Activated CD4-positive, alpha-beta T cell treated with anti-CD3 and anti-CD28 coated beads, Interleukin-2, amount 50 U/mL, for 4 hours (primary cell): ENCODE measurements around the gene ESPN.
"Not testable (repeated sequence)": the region's sequence is repeated elsewhere in the genome, so short reads cannot be mapped to it uniquely, and the experiment has no call there.

Experiments
- DNase-seq, 2 experiments: peaks; one replicate each; pipeline ENCODE4 v3.0.0-alpha.2; 2020

Gene ESPN, protein sequence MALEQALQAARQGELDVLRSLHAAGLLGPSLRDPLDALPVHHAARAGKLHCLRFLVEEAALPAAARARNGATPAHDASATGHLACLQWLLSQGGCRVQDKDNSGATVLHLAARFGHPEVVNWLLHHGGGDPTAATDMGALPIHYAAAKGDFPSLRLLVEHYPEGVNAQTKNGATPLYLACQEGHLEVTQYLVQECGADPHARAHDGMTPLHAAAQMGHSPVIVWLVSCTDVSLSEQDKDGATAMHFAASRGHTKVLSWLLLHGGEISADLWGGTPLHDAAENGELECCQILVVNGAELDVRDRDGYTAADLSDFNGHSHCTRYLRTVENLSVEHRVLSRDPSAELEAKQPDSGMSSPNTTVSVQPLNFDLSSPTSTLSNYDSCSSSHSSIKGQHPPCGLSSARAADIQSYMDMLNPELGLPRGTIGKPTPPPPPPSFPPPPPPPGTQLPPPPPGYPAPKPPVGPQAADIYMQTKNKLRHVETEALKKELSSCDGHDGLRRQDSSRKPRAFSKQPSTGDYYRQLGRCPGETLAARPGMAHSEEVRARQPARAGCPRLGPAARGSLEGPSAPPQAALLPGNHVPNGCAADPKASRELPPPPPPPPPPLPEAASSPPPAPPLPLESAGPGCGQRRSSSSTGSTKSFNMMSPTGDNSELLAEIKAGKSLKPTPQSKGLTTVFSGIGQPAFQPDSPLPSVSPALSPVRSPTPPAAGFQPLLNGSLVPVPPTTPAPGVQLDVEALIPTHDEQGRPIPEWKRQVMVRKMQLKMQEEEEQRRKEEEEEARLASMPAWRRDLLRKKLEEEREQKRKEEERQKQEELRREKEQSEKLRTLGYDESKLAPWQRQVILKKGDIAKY

DNA sequence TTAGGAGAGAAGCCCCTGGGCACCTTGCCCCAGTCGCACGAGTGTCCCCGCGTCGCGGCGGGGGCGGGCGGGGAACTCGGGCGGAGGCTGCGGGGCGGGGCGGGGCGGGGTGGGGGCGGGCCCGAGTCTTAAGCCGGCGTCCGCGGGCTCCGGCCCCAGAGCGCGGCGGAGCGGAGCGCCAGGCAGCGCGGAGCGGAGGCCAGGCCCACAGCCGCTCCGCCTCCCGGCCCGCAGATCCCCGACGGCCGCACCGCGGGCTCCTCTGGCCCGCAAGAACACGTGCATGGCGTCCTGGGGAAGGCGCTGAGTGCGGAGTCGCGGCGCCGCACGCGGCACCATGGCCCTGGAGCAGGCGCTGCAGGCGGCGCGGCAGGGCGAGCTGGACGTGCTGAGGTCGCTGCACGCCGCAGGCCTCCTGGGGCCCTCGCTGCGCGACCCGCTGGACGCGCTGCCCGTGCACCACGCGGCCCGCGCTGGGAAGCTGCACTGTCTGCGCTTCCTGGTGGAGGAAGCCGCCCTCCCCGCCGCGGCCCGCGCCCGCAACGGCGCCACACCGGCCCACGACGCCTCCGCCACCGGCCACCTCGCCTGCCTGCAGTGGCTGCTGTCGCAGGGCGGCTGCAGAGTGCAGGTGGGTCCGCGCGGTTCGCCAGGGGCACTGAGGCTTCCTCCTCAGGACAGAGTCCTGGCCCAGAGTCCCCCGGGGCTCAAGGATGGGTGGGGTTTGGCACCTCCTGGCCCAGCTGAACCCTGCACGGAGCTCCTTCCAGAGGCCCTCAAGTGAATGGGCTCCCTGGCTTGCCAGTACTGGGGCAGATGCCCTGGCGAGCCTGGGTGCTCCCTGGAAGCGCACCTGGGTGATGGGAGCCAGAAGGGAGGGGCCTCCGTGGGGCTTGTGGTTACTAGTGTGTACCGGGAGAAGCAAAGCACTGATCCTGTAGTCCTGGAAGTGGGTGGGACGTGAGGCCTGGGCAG is at the start of gene ESPN:
Gene ESPN (plus strand): TSS at position 158 of the 975 bp plus-strand sequence. CDS start 180 bp downstream, at position 338.
- no peak for DNase-seq

DNA sequence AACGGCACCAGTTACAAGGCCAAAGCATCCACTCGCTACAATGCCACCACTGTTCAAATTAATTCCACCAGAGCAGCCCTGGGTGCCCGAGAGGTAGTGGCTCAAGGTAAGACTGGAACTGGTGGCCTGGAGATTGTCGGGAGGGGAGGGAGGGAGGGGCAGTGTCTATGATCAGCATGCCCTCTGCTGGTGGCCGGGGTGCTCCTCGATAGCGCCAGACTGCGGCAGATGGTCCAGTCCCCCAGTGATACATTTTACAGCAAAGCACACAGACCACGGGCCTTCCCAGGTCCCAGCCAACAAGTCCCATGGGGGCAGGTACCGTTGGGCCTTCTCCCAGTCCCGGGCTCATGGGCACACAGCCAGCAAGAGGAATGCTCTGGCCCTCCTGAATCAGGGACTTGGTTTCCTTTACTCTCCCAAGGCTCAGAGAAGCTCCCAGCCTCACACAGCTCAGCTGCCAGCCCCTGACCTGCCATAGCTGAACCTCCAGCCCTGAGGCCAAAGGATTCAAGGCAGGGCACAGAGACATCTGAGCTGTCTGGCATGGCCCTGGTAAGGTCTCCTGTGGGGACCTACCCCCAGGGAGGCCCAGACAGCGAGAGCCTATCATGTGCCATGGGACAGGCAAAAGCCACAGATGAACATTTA is 46.4 kb upstream of the ESPN start:
- no peak for DNase-seq

DNA sequence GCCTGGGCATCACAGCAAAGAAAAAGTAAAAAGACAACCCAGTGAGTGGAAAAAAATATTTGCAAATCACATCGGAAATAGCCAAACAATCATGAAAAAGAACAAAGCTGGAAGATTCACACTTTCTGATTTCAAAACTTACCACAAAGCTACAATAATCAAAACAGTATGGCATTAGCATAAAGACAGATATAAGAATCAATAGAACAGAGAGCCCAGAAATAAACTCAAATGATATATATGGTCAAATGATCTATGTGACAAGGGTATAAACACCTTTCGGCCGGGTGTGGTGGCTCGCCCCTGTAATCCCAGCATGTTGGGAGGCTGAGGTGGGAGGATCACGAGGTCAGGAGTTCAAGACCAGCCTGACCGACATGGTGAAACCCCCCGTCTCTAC is 44.5 kb upstream of the ESPN start:
- DNase-seq = no peak

DNA sequence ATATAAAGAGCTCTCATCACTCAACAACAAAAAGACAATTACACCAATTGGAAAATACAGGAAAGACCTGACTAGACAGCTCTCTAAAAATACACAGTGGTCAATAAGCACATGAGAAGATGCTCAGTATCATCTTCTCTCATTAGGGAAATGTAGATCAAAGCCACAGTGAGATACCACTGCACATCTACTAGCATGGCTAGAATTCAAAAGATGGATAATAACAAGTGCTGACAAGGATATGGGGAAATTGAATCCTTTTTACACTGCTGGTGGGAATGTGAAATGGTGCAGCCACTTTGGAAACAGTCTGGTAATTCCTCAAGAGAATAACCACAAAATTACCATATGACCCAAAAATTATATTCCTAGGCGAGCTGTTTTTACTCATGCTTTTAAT is 40.4 kb upstream of the ESPN start:
- no peak for DNase-seq

DNA sequence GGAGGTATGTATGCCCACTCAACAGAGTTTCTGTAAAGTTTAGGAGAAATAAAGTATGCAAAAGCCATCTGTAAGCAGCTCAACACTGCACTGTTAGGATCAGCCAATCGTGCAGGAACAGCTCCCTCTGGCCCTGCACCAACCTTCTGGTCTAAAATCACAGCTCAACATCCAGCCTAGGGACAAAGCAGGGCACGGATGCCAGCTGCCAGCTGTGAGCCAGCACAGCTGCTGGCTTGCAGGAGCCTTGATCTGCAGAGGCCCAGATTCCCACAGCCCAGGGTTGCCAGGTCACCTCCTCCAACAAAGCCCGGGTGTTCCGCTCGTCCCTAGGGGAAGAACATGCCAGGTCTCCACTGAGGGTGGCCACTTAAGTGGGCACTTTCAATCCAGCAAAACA is 39.6 kb upstream of the ESPN start:
- DNase-seq = no peak

DNA sequence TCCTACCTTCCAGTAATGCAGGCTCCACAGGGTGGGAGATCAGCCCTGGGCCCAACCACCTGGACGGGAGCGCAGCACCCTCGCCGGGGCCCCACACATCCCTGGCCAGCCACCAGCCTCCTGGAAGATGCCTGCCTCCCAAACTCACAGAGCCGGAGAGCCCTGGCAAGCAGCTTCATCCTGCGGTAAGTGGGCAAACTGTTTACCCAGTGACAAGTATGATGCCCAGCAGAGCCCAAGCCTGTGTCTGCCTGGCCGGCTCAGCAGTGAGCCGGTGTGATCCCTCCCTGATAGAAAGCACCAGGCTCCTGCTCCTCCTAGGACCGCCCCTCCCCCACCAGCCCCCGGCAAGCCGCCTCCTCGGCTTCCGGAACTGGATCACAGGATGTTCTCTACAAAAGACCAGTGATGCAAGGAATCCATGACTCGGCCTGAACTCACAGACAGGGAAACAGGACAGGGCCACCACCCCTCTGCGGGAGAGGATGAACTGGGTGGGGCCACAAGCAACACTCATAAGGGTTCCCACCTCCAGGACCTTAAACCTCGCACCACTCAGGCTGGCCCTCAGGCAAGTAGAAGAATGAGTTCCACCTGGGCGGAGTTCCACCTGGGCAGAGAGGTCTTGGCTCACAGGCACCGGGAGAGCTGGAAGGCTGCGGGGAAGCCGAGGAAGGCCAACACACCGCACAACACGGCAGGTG is 38.9 kb upstream of the ESPN start:
- DNase-seq = no peak

DNA sequence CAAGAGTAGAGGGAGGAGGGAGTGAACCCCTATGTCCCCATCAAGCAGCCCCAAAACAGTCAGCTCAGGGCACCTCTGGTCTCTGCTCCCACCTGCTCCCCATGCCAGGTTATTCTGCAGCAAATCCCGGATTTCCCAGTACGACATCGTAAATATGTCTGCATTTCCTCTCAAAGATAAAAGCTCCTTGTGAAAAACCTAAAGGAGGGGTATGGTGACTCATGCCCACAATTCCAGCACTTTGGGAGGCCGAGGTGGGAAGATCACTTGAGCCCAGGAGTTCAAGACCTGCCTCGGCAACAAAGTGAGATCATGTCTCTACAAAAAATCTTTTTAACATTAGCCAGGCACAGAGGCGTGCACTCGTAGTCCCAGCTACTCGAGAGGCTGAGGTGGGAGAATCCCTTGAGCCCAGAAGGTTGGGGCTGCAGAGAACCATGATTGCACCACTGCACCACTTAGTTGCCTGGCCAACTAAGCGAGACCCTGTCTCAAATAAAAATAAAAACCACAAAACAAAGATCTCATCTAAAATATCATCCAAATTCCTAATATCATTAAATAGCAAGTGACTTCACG is 38.1 kb upstream of the ESPN start:
- no peak for DNase-seq

DNA sequence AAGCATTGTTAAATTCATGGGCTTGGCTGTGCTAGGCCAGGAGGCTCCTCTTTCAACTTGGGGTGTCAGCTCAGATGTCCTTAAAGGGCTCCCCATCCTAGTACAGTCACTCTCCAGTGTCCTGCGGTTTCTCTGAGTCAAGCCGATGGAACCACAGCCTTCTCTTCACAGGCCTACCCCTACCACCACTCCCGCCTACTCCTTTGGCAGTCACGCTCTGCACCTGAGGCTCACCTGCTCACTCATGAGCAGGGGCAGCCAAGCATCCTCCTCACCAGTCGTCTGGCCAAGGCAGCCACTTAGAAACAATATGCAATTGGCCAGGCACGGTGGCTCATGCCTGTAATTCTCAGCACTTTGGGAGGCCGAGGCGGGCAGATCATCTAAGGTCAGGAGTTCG is 34.6 kb upstream of the ESPN start:
- DNase-seq = no peak

DNA sequence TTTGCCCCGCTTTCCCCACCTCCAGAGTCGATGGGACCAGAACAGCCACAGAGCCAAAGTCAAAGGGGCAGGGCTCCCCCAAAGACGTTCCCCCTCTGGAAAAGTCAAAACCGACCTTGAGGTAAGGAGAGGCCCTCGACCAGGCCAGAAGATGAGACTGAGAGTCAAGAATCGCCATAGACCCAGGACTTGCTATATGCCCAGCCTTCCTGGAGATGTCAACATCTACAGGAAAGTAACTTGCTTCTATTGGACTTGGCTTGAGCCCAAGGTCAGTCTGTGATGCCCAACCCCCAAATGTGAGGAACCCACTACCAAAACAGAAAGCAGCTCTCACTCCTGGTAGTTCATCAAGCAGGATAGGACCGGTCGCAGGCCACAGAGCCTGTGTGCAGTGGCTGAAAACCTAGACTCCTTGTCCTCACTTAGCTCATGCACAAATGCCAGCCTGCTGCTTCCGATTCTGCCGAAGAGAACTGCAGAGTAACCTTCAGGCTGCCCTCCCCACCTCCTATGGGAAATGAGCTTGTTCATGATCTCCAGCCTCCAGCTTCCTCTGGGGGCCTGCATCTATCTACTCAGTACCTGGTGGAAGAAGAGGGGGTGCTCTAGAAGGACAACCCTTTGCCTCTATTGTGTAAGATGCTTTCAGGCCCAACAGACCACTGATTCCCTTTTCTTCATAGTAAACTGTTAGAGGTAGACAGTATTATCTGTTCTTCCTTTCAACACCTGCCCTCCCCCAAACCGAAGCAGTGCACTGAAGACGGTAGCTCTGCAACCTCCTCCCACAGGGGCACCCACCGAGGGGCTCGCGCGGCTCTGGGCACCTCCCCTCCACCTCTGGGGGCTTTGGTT is 32.4 kb upstream of the ESPN start:
- no peak for DNase-seq

DNA sequence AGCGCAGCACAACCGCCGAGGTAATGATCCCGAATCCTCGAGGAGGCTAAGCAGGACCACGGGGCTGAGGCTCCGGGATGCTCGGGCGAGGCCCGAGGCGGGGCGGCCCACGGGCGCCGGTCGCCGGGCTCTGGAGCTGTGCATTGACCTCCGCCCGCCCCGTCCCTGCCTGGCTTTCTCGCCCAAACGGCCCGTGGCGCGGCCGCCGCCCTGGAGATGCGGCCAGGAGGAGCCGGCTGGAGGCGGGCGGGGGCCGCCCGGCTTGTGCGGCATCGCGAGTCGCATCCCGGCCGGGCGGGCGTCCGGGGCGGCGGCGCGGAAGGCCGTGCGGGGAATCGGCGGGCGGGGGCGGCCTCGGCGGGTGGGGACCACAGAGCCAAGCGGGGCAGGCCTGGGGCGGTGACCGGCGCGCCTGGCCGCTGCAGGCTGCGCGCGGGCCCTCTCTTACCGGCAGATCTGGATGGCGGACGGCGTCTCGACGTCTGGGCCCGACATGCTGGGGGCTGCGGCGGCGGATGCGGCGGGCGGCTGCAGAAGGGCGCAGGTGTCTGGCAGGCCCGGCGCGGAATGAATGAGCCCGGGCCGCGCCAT is 31.7 kb upstream of the ESPN start:
- DNase-seq = no peak

DNA sequence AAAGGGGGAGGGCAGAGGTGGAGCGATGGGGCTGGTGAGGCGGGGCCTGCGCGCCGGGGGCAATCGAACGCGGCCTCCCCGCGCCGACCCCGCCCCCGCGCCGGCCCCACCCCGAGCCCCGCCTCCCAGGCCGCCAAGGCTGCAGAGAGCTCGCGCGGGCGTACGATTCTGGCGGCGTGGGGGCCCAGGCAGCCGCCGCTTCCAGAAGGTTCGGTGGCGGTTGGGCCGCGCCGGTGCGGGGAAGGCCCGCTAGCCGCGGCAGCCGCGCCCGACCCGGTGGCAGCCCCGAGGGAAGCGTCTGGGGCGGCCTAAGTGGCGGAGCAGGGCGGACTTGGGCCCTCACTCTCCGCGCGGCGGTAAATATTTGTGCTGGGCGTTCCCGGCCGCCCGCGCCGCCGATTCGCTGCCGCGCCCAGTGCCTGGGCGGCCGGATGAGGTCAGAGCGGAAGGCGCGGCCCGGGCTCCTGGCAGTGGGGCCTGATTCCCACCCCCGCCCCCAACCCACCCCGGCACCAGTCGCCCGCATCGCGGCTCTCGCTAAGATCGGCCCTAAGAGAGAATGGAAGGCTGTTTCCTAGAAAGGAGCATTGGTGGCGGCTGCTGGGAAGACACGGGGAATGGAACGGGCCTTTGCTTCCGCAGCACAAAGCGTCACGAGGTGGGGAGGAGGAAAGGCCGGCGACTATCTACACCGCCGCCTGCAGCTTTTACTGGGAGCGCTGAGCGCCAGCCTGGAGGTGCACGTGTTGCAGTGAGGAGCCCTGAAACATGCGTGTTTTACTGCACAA is 31.0 kb upstream of the ESPN start, which contains the start of gene ACOT7:
Gene ACOT7 (minus strand): TSS at position 368 of the 788 bp plus-strand sequence. CDS start 368 bp downstream, outside the sequence.
- DNase-seq = peak; percentile 89 to 90

DNA sequence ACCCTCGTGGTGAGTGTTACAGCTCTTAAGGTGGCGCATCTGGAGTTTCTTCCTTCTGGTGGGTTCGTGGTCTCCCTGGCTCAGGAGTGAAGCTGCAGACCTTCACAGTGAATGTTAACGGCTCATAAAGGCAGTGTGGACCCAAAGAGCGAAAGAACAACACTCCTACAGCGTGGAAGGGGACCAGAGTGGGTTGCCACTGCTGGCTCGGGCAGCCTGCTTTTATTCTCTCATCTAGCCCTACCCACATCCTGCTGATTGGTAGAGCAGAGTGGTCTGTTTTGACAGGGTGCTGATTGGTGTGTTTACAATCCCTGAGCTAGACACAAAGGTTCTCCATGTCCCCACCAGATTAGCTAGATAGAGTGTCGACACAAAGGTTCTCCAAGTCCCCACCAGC is 29.4 kb upstream of the ESPN start:
- not testable (repeated sequence) for DNase-seq

DNA sequence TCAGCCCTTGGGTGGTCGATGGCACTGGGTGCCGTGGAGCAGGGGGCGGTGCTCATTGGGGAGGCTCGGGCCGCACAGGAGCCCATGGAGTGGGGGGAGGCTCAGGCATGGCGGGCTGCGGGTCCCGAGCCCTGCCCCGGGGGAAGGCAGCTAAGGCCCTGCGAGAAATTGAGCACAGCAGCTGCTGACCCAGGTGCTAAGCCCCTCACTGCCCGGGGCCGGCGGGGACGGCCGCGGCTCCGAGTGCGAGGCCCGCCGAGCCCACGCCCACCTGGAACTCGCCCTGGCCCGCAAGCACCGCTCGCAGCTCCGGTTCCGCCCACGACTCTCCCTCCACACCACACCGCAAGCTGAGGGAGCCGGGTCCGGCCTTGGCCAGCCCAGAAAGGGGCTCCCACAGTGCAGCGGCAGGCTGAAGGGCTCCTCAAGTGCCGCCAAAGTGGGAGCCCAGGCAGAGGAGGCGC is 28.8 kb upstream of the ESPN start:
- DNase-seq = not testable (repeated sequence)

DNA sequence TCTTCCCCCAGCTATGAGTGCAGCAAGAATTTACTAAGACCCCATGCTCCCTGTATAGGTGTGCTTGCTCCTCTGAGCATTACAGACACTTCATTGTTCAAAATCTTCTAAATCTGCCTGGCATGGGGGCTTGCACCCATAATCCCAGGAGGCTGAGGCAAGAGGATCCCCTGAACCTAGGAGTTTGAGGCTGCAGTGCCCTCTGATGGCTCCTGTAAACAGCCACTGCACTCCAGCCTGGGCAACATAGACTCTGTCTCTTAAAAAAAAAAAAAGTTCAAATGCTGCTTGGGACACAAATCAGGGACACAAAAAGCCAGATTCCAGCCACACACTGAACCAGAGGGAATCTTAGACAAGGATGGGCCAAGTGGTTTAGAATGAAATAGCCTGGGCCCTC is 27.6 kb upstream of the ESPN start:
- no peak for DNase-seq

DNA sequence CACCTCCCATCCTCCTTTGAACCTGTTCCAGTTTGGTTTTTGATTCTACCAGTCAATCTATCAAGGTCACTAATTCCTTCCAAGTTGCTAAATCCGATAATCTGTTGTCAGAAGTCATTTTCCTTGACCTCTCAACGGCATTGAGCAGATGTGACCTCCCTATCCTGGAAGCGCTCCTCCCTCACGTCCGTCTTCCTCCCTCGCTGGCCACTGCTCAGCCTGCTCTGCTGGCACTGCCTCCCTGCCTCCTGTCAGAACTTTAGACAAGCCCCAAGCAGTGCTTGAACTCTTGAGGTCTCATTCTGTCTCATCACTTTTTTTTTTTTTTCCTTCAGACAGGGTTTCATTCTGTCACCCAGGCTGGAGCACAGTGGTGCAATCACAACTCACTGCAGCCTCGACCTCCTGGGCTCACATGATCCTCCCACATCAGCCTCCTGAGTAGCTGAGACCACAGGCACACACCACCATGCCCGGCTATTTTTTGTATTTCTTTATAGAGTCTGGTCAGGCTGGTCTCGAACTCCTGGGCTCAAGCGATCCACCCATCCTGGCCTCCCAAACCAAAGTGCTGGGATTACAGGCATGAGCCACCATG is 26.6 kb upstream of the ESPN start:
- no peak for DNase-seq

DNA sequence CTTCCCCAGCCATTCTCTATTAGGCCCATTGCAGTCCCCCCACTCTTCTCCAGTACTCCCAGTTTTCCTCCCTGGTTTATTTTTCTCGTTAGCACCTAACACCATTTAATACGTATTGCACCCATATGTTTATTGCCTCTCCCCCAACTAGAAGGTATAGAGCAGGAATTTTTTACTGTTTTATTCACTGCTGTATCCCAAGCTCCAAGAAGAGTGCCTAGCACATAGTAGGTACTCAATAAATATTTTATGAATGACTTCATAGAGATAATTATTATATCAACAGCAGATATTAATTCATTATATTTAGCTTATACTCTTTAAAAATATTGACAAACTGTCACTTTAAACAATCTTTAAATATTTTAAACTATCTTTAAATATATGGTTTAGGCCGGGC is 25.3 kb upstream of the ESPN start:
- no peak for DNase-seq

DNA sequence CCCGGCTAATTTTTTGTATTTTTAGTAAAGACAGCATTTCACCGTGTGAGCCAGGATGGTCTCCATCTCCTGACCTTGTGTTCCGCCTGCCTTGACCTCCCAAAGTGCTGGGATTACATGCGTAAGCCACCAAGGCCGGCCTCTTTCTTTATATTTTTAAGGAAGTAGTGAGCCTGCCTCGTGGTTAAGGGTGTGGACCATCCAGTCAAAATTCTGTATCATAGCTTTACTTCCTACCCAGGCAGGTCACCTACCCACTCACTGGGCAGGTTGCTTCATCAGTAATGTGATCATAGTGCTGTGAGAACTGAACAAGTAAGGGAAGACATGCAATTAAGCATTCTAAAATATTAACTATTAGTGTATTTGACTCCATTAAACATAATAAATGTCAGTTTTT is 22.9 kb upstream of the ESPN start:
- DNase-seq = no peak

DNA sequence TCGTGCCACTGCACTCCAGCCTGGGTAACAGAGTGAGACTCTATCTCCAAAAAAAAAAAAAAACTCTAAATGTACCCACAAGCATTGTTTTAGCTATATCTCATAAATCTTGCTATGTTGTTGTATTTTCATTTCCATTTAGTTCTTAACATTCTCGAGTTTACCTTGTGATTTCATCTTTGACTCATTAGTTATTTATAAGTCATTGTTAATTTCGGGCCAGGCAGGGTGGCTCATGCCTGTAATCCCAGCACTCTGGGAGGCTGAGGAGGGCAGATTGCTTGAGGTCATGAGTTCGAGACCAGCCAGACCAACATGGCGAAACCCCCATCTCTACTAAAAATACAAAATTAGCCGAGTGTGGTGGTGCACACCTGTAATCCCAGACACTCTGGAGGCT is 16.6 kb upstream of the ESPN start:
- DNase-seq = no peak
